ENCODE results near the gene CIART. TPM values are rescaled to one million over a fixed set of nuclear protein-coding genes. Genes with fewer than 3 reads are reported as not detected.
"Not testable (repeated sequence)": the region's sequence is repeated elsewhere in the genome, so short reads cannot be mapped to it uniquely, and the experiment has no call there.

CIART gene
- polyA plus RNA-seq, 4 donors, result 5.6 to 8.6 (median 7.5) TPM

GRCh38 chr1:150299716-150300115 lies 17.4 kb downstream of the CIART start:
- no peak for DNase-seq (ENCODE audit: low read depth in 4 of 4, low spot score in 2 of 4)

GRCh38 chr1:150302338-150302737 lies 20.0 kb downstream of the CIART start:
- no peak for DNase-seq (ENCODE audit: low read depth in 4 of 4, low spot score in 2 of 4)

GRCh38 chr1:150302902-150303301 lies 20.5 kb downstream of the CIART start:
- no peak for DNase-seq (ENCODE audit: low read depth in 4 of 4, low spot score in 2 of 4)

GRCh38 chr1:150308585-150308984 lies 26.2 kb downstream of the CIART start:
- not testable (repeated sequence) for DNase-seq (ENCODE audit: low read depth in 4 of 4, low spot score in 2 of 4)

- DNase-seq (ENCODE audit: low read depth in 4 of 4, low spot score in 2 of 4), result no peak
Observed at GRCh38 chr1:150309758-150310508, 27.6 kb downstream of the CIART start.

- no peak for DNase-seq (ENCODE audit: low read depth in 4 of 4, low spot score in 2 of 4)
Observed at GRCh38 chr1:150311762-150312161, 29.4 kb downstream of the CIART start.

- not testable (repeated sequence) for DNase-seq (ENCODE audit: low read depth in 4 of 4, low spot score in 2 of 4)
Observed at GRCh38 chr1:150314691-150315090, 32.3 kb downstream of the CIART start.

- no peak for DNase-seq (ENCODE audit: low read depth in 4 of 4, low spot score in 2 of 4)
Observed at GRCh38 chr1:150320667-150320978, 38.3 kb downstream of the CIART start.

- DNase-seq (ENCODE audit: low read depth in 4 of 4, low spot score in 2 of 4), result no peak
Observed at GRCh38 chr1:150321826-150322166, 39.4 kb downstream of the CIART start.

GRCh38 chr1:150322310-150322709 lies 40.0 kb downstream of the CIART start:
- DNase-seq (ENCODE audit: low read depth in 4 of 4, low spot score in 2 of 4), result no peak

GRCh38 chr1:150332651-150333290 lies 50.4 kb downstream of the CIART start:
- no peak for DNase-seq (ENCODE audit: low read depth in 4 of 4, low spot score in 2 of 4)

Other genes with a start within 250 kb of the CIART start
- gene VPS45, start 214.8 kb upstream of the CIART start, polyA plus RNA-seq (ENCODE audit: insufficient read length in 4 of 4), result 10 to 100 TPM; 67.4 to 76.3 (median 70.1) TPM
- 10 to 100 TPM; 41.4 to 67.8 (median 56.2) TPM for gene PLEKHO1, start 132.6 kb upstream of the CIART start, polyA plus RNA-seq (ENCODE audit: insufficient read length in 4 of 4)
- 100 to 1,000 TPM in 3 of 4 donors, 10 to 100 TPM in 1; 95.9 to 127 (median 122) TPM for gene ANP32E, start 46.4 kb upstream of the CIART start, polyA plus RNA-seq (ENCODE audit: insufficient read length in 4 of 4)
- 1 to 10 TPM; 6.8 to 8.0 (median 7.3) TPM for gene CA14, start 24.8 kb upstream of the CIART start, polyA plus RNA-seq (ENCODE audit: insufficient read length in 4 of 4)
- 100 to 1,000 TPM; 174 to 206 (median 189) TPM for gene APH1A, start 13.5 kb upstream of the CIART start, polyA plus RNA-seq (ENCODE audit: insufficient read length in 4 of 4)
- gene C1orf54, start 9.8 kb upstream of the CIART start, polyA plus RNA-seq (ENCODE audit: insufficient read length in 4 of 4), result 10 to 100 TPM; 39.2 to 60.0 (median 45.2) TPM
- 10 to 100 TPM; 67.5 to 86.0 (median 74.0) TPM for gene MRPS21, start 11.3 kb downstream of the CIART start, polyA plus RNA-seq (ENCODE audit: insufficient read length in 4 of 4)
- 100 to 1,000 TPM in 2 of 4 donors, 10 to 100 TPM in 2; 48.7 to 132 (median 80.9) TPM for gene PRPF3, start 39.0 kb downstream of the CIART start, polyA plus RNA-seq (ENCODE audit: insufficient read length in 4 of 4)
- 10 to 100 TPM; 45.8 to 56.0 (median 50.1) TPM for gene RPRD2, start 81.6 kb downstream of the CIART start, polyA plus RNA-seq (ENCODE audit: insufficient read length in 4 of 4)
- 10 to 100 TPM; 19.5 to 32.6 (median 28.0) TPM for gene TARS2, start 204.9 kb downstream of the CIART start, polyA plus RNA-seq (ENCODE audit: insufficient read length in 4 of 4)
- 10 to 100 TPM; 12.4 to 16.0 (median 15.1) TPM for gene ECM1, start 225.6 kb downstream of the CIART start, polyA plus RNA-seq (ENCODE audit: insufficient read length in 4 of 4)
- under 1 TPM in 3 of 4 donors, not detected in 1; 0.55 to 0.64 (median 0.64) TPM for gene FALEC, start 233.2 kb downstream of the CIART start, polyA plus RNA-seq (ENCODE audit: insufficient read length in 4 of 4)